ENCODE measurements around the gene SMARCB1.

The SMARCB1 gene

GRCh38 chr22:23837496-23837859 is 50.7 kb downstream of the SMARCB1 start:
- no peak for DNase-seq (ENCODE audit: low read depth)
- TF ChIP-seq CTCF (conservative IDR thresholded peaks at IDR 0.05; ENCODE audit: control insufficient read depth, insufficient read depth, low read depth, low read length) = no peak
- H3K4me3 ChIP-seq (ENCODE audit: control insufficient read depth, low read depth, low read length) = no peak overlapping the region

GRCh38 chr22:23837911-23838680 is 51.3 kb downstream of the SMARCB1 start:
- DNase-seq (ENCODE audit: low read depth) = no peak
- no peak overlapping the region for H3K4me3 ChIP-seq (ENCODE audit: control insufficient read depth, low read depth, low read length)
- TF ChIP-seq CTCF (conservative IDR thresholded peaks at IDR 0.05; ENCODE audit: control insufficient read depth, insufficient read depth, low read depth, low read length) = no peak

GRCh38 chr22:23838681-23839468 is 52.1 kb downstream of the SMARCB1 start, which contains the start of gene DERL3:
Gene DERL3, minus strand, starts transcription at chr22:23839006. Its CDS starts 19 bp downstream, at chr22:23838987.
- H3K4me3 ChIP-seq (ENCODE audit: control insufficient read depth, low read depth, low read length) = peak within 1 kb of the TSS; percentile 23
- TF ChIP-seq CTCF (conservative IDR thresholded peaks at IDR 0.05; ENCODE audit: control insufficient read depth, insufficient read depth, low read depth, low read length) = no peak

GRCh38 chr22:23840026-23840425 is 53.3 kb downstream of the SMARCB1 start:
- H3K4me3 ChIP-seq (ENCODE audit: control insufficient read depth, low read depth, low read length) = no peak overlapping the region
- TF ChIP-seq CTCF (conservative IDR thresholded peaks at IDR 0.05; ENCODE audit: control insufficient read depth, insufficient read depth, low read depth, low read length) = no peak
- DNase-seq (ENCODE audit: low read depth) = no peak

More at GRCh38 chr22:23838681-23839468, 52.1 kb downstream of the SMARCB1 start, which contains the start of gene DERL3:
- DNase-seq (ENCODE audit: low read depth) = peak; percentile 96

GRCh38 chr22:23841292-23841691 is 54.5 kb downstream of the SMARCB1 start:
- no peak for DNase-seq (ENCODE audit: low read depth)
- no peak for TF ChIP-seq CTCF (conservative IDR thresholded peaks at IDR 0.05; ENCODE audit: control insufficient read depth, insufficient read depth, low read depth, low read length)
- H3K4me3 ChIP-seq (ENCODE audit: control insufficient read depth, low read depth, low read length) = no peak overlapping the region

- DNase-seq (ENCODE audit: low read depth) = no peak
- no peak overlapping the region for H3K4me3 ChIP-seq (ENCODE audit: control insufficient read depth, low read depth, low read length)
- no peak for TF ChIP-seq CTCF (conservative IDR thresholded peaks at IDR 0.05; ENCODE audit: control insufficient read depth, insufficient read depth, low read depth, low read length)
These were observed 55.1 kb downstream of the SMARCB1 start for GRCh38 chr22:23841736-23842445.
